Measurements from ENCODE around the gene SLC6A17.

Gene SLC6A17

DNA sequence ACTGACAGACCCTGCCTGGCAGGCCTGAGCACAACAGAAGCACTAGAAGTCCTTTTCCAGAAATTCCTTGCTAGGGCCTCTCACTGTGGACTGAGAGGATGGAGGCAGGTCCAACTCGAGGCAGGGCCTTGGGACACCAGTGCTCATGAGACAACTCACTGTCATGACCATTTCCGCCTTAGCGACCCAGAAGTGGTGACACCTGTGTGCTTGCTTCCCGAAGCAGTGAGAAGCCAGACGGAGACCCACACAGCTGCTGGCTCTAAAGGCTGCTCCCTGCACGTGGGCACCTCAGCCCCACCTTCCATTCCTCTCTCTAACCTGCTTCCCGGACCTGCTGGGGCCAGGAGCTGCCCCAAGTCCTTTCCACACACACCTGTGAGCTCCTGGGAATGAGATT is 92.9 kb downstream of the SLC6A17 start:
- no peak for DNase-seq

DNA sequence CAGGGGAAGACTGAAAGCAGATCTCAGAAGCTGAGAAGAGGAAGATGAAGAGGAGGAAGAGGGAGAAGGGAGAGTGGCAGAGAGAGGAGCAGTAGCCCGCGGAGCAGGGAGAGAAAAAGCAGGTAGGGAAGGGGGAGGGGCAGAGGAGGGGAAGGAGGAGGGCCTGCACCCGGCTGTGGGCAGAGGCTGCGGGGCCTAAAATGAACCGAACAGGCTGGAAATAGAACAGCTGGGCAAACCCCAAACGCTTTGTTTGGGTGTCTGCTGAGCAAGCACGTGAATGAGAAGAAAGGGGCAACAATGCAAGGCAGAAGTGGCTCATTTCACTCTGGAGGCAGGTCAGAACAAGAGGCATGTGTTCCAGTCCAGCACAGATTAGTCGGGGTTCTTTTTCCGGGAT is 93.3 kb downstream of the SLC6A17 start:
- DNase-seq, result no peak

DNA sequence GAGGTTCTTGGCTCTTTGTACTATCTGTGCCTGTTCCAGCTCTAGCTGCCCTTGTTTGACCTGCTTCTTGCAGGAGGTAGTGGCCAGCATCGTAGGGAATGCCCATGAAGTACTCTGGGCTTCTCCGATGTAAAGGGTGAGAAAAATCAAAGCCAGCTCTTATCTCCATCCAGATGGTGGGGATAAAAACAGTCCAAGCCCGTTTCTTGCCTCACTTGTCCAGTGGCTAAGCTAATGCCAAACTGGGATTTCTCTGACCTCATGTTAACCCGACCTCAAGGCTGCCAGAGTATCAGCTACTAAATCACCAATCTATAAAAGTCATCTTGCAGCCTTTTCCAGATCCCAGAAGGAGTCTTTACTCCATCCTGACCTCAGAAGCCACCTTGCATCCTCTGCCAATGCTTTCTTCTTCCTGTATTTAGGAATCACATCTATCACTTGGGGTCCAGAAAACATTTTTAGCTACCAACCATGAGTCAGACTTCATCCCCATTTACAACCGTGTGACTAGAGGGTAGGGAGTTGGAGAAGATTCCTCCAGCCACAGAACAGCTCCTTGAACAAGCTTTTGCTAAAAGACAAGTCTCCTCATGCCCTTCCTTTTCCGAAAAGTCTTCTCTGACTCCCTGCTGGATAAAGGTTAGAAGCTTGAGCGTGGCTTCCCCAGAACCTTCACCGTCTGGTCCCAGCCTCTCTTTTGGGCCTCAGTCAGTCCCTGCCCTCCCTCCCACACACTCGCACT is 95.8 kb downstream of the SLC6A17 start:
- no peak for DNase-seq

DNA sequence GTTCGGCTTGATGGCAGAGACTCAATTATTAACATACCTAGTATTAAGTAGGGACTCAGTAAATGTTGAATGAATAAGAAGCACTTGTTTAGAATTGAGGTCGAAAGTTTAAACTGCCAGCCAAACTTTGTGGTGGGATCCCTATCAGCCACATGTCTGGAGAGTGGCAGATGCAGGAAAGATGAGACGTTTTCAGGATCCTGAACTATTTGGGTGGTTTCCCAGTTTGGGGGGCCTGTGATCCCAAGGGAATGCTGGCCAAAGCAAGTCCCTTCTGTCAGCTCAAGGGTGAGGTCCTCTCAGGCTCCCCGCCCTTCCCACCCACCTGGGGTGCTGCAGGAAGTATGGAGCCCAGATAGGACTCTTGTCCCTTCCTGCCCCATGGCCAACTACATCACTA is 98.5 kb downstream of the SLC6A17 start:
- DNase-seq, result no peak

DNA sequence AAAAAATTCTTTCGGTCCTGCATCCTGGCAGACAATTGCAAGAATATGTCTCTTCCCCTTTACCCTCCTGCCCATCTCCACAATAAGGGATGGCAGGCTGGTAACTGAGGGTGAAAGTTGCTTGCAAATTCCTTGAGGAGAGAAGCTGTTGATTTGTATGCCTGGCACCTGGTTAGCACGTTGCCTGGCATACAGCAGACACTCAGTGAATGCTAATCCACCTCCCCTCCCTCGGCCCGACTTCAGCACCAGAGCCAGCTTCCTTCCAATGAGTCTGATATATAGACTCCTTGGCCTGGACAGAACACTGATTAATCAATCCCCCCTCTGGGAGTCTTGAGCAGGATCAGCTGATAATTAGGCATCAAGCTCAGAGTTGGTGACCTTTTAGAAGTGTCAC is 99.0 kb downstream of the SLC6A17 start:
- DNase-seq, result no peak

DNA sequence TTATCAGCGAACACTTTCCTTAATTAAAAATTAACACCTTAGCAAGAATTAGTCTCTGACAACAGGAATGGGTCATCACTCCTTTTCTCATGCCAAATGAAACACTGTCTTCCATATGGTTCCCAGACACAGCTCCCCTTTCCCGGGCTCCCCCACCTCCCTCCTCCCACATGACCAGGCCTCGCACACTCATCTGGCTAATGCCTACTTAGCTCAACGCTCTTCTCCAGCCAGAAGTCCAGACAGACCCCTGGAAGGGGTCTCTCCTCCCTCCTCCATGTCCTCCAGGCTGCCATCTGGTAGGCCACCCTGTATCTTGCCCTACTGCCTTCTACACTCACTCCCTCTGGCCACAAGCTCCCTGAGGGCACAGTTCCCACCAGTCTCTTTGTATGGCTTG is 99.7 kb downstream of the SLC6A17 start:
- DNase-seq, result no peak

DNA sequence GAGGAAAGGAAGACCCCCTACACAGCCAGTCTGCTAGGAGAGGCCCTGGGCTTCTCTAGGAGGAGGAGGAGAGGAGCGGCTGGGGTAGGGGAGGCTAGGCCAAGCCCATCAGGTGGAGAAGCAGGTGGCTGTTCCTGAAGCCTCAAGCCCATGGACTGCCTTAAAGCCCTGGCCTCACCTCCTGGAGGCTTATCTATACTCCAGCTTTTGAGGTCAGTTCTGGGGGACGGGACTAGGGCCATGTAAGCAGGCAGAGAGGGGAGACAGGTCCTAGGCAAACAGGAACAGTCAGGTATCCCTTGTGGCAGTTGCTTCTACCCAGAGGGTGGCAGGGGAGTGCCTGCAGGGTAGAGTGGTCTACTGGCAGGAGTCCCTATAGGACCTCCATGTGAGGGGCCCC is 100.5 kb downstream of the SLC6A17 start:
- no peak for DNase-seq

Data from stimulated activated CD4-positive, alpha-beta T cell treated with anti-CD3 and anti-CD28 coated beads, Interleukin-2, amount 100 ng/mL, for 48 hours (primary cell).